SU-DHL-6 (cell line): Measurements from ENCODE around the gene PMP22.

Experiments used
- EZH2phosphoT487 ChIP-seq: fragments of 200-600 bp; sonication (generic), shearing (Covaris generic); conservative IDR thresholded peaks from 2 replicates; pipeline ENCODE4 v1.6.1; 2018; ENCODE audit warnings: mild to moderate bottlenecking, antibody characterized with exemption, low read length, moderate library complexity, mixed read lengths
- TF ChIP-seq, protein P1 (sequence below): fragments of 200-600 bp; sonication (generic); IDR thresholded peaks from one replicate; pipeline ENCODE4 v1.5.1; 2017; ENCODE audit warnings: antibody characterized with exemption, mild to moderate bottlenecking, low read length, moderate library complexity; ENCODE audit not compliant: insufficient read depth, poor library complexity, severe bottlenecking

- TF ChIP-seq, protein P1, sequence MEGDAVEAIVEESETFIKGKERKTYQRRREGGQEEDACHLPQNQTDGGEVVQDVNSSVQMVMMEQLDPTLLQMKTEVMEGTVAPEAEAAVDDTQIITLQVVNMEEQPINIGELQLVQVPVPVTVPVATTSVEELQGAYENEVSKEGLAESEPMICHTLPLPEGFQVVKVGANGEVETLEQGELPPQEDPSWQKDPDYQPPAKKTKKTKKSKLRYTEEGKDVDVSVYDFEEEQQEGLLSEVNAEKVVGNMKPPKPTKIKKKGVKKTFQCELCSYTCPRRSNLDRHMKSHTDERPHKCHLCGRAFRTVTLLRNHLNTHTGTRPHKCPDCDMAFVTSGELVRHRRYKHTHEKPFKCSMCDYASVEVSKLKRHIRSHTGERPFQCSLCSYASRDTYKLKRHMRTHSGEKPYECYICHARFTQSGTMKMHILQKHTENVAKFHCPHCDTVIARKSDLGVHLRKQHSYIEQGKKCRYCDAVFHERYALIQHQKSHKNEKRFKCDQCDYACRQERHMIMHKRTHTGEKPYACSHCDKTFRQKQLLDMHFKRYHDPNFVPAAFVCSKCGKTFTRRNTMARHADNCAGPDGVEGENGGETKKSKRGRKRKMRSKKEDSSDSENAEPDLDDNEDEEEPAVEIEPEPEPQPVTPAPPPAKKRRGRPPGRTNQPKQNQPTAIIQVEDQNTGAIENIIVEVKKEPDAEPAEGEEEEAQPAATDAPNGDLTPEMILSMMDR: no peak
- no peak for TF ChIP-seq EZH2phosphoT487
Observed at GRCh38 chr17:15309793-15310192, 44.7 kb upstream of the PMP22 start.
